AG10803 (cell line): ENCODE results near the gene DGKD.

ENCODE experiments used
- DNase-seq: peaks from one replicate; pipeline ENCODE4 v3.0.0; 2010; ENCODE audit warnings: low read depth
- H3K4me3 ChIP-seq: 2 replicates; pipeline ENCODE4 v1.5.1; 2011; ENCODE audit warnings: mild to moderate bottlenecking, low read length, control low read depth
- TF ChIP-seq, protein P1 (sequence below): conservative IDR thresholded peaks from 2 replicates; pipeline ENCODE4 v1.5.1; 2011; ENCODE audit warnings: mild to moderate bottlenecking, low read length, control low read depth, inconsistent platforms

The DGKD gene

GRCh38 chr2:233361297-233361696 is 7.0 kb downstream of the DGKD start:
- no peak for DNase-seq
- TF ChIP-seq, protein P1, sequence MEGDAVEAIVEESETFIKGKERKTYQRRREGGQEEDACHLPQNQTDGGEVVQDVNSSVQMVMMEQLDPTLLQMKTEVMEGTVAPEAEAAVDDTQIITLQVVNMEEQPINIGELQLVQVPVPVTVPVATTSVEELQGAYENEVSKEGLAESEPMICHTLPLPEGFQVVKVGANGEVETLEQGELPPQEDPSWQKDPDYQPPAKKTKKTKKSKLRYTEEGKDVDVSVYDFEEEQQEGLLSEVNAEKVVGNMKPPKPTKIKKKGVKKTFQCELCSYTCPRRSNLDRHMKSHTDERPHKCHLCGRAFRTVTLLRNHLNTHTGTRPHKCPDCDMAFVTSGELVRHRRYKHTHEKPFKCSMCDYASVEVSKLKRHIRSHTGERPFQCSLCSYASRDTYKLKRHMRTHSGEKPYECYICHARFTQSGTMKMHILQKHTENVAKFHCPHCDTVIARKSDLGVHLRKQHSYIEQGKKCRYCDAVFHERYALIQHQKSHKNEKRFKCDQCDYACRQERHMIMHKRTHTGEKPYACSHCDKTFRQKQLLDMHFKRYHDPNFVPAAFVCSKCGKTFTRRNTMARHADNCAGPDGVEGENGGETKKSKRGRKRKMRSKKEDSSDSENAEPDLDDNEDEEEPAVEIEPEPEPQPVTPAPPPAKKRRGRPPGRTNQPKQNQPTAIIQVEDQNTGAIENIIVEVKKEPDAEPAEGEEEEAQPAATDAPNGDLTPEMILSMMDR: no peak
- no peak overlapping the region for H3K4me3 ChIP-seq

DNA sequence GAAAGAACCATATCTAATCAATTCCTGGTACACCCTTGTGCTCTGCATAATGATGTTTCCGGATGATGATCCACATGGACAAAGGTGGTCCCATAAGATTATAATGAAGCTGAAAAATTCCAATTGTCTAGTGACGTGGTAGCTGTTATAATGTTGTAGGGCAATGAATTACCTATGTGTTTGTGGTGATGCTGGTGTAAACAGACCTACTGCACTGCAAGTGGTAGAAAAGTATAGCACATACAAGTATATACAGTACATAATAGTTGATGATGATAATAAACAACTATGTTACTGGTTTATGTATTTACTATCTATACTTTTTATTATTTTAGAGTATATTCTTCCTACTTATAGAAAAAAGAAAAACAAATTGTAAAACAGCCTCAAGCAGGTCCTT is 8.4 kb downstream of the DGKD start:
- H3K4me3 ChIP-seq: no peak overlapping the region
- TF ChIP-seq, protein P1: no peak
- no peak for DNase-seq

- TF ChIP-seq, protein P1: no peak
- H3K4me3 ChIP-seq: no peak overlapping the region
- no peak for DNase-seq
Measured at GRCh38 chr2:233363744-233364235, 9.5 kb downstream of the DGKD start.

GRCh38 chr2:233365861-233366520 is 11.7 kb downstream of the DGKD start:
- TF ChIP-seq, protein P1: no peak
- H3K4me3 ChIP-seq: no peak overlapping the region
- no peak for DNase-seq

GRCh38 chr2:233367586-233367985 is 13.3 kb downstream of the DGKD start:
- TF ChIP-seq, protein P1: no peak
- no peak for DNase-seq

DNA sequence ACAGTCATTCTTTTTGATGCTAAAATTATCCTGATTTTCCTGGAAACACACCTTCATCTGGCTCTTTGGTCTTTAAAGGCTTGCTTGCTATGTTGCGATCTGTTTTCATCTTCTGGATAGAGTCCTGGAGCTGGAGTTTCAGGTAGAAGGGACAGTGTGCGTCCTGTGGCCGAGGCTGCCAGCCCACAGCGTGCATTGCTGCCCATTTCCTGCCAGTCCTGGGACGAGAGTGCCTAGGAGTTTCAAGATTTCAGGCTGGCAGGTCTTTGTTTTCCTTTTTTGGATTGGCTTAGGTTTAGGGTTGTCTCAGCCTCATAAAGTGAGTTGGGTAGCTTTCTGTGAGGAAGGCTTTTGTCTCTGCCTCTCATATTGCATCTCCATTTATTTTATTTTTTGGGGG is 14.5 kb downstream of the DGKD start:
- TF ChIP-seq, protein P1: no peak
- no peak for DNase-seq
- no peak overlapping the region for H3K4me3 ChIP-seq

More at GRCh38 chr2:233367586-233367985, 13.3 kb downstream of the DGKD start:
- no peak overlapping the region for H3K4me3 ChIP-seq

DNA sequence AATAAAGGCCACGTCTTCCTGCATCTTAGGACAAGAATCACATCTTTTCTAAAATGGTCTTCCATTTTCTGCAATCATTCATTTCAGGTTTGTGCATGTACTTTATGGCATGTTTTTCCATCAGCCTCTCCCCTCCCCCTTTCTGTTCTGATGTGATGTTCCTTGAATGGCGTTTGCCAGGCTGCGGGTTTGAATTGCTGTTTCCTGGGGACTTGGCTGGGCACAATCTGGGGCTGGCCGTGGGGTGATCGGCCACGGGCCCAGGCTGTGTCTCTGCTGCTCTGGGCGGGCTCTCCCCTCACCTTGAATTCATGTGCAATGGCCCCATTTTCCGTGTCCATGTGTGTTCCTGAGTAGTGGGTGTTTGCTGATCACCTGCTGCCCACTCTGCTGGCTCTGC is 15.2 kb downstream of the DGKD start:
- TF ChIP-seq, protein P1: no peak
- no peak for DNase-seq
- H3K4me3 ChIP-seq: no peak overlapping the region
